ENCODE data around the gene CACNA1G. TPM values are rescaled to one million over a fixed set of nuclear protein-coding genes. Genes with fewer than 3 reads are reported as not detected.

CACNA1G gene
- total RNA-seq, 6 experiments from 2014 or later = not detected

GRCh38 chr17:50549969-50550368 lies 10.5 kb upstream of the CACNA1G start:
- H3K27me3 ChIP-seq = no peaks in the 10 kb centered on the region
- peak overlapping the region in 1 of 3 donors; percentile 19 for H3K27ac ChIP-seq
- intact Hi-C loops (cut with DNase I) = loop anchor here (5.0 to 10.0 kb wide), 5 partner anchors 67 to 285 kb away; partner anchors contain the start of gene WFIKKN2 (in 1 of the 2)
- TF ChIP-seq POLR2A (IDR thresholded peaks at IDR 0.05) (no peak), CTCF (IDR thresholded peaks at IDR 0.05) (no peak)
- H3K4me1 ChIP-seq = peaks cover 0 to 28% (median 11%) of the 10 kb centered on the region in 4 donors
- H3K9me3 ChIP-seq = no peaks in the 10 kb centered on the region
- ATAC-seq (peak in 1 of 4 donors; percentile 3), DNase-seq (peak in 2 of 3 donors; percentile 31 to 56)
- H3K4me3 ChIP-seq = no peak overlapping the region
- no peaks in the 10 kb centered on the region for H3K36me3 ChIP-seq
- WGBS (ENCODE audit: insufficient coverage, low coverage, low lambda C conversion rate, missing lambda C conversion rate) = 73% methylated on average over 6 of the region's 11 CpGs

- intact Hi-C loops (cut with DNase I) = loop anchor here (5.0 to 10.0 kb wide), 4 partner anchors 66 to 284 kb away; partner anchors contain the start of gene WFIKKN2 (in 1 of the 2)
- H3K4me1 ChIP-seq = peaks cover 0 to 28% (median 11%) of the 10 kb centered on the region in 4 donors
- peaks cover 0 to 5% (median 0%) of the 10 kb centered on the region in 4 donors for H3K36me3 ChIP-seq
- no peaks in the 10 kb centered on the region for H3K9me3 ChIP-seq
- peak; percentile 73 to 81 (median 78) for ATAC-seq
- 27% methylated on average over 9 of the region's 32 CpGs for WGBS (ENCODE audit: insufficient coverage, low coverage, low lambda C conversion rate, missing lambda C conversion rate)
- H3K27ac ChIP-seq = no peak overlapping the region
- peak; percentile 83 to 91 (median 89) for DNase-seq
- H3K27me3 ChIP-seq = no peaks in the 10 kb centered on the region
- no peak for TF ChIP-seq POLR2A (IDR thresholded peaks at IDR 0.05)
- TF ChIP-seq CTCF (IDR thresholded peaks at IDR 0.05) = peak; percentile 78 to 92 (median 81)
- no peak overlapping the region for H3K4me3 ChIP-seq
Observed at GRCh38 chr17:50550661-50551432, 9.7 kb upstream of the CACNA1G start.

- intact Hi-C loops (cut with DNase I) = loop anchor here (5.0 to 10.0 kb wide), 4 partner anchors 66 to 283 kb away; partner anchors contain the start of gene WFIKKN2 (in 1 of the 2)
- Histone ChIP-seq H3K4me1 (peaks cover 0 to 28% (median 11%) of the 10 kb centered on the region in 4 donors), H3K4me3 (no peak overlapping the region), H3K36me3 (peaks cover 0 to 5% (median 0%) of the 10 kb centered on the region in 4 donors), H3K9me3 (no peaks in the 10 kb centered on the region), H3K27me3 (no peaks in the 10 kb centered on the region), H3K27ac (no peak overlapping the region)
- no peak for DNase-seq
- no peak for ATAC-seq
- TF ChIP-seq CTCF (IDR thresholded peaks at IDR 0.05) (no peak), POLR2A (IDR thresholded peaks at IDR 0.05) (no peak)
- 80% methylated on average over 1 of the region's 8 CpGs for WGBS (ENCODE audit: insufficient coverage, low coverage, low lambda C conversion rate, missing lambda C conversion rate)
Observed at GRCh38 chr17:50551433-50551815, 9.1 kb upstream of the CACNA1G start.

GRCh38 chr17:50551884-50552283 lies 8.6 kb upstream of the CACNA1G start:
- Histone ChIP-seq H3K4me1 (peaks cover 0 to 28% (median 11%) of the 10 kb centered on the region in 4 donors), H3K27ac (no peak overlapping the region), H3K27me3 (no peaks in the 10 kb centered on the region), H3K9me3 (no peaks in the 10 kb centered on the region), H3K36me3 (peaks cover 0 to 5% (median 0%) of the 10 kb centered on the region in 4 donors), H3K4me3 (no peak overlapping the region)
- ATAC-seq (no peak), DNase-seq (no peak)
- 100% methylated on average over 1 of the region's 12 CpGs for WGBS (ENCODE audit: insufficient coverage, low coverage, low lambda C conversion rate, missing lambda C conversion rate)
- intact Hi-C loops (cut with DNase I) = loop anchor here (5.0 to 10.0 kb wide), 4 partner anchors 65 to 283 kb away; partner anchors contain the start of gene WFIKKN2 (in 1 of the 2)
- TF ChIP-seq CTCF (IDR thresholded peaks at IDR 0.05) = no peak
- no peak for TF ChIP-seq POLR2A (IDR thresholded peaks at IDR 0.05)

All from right lobe of liver (tissue), 6 donors.